ENCODE results near the gene ZNF837.
"Not testable (repeated sequence)": the region's sequence is repeated elsewhere in the genome, so short reads cannot be mapped to it uniquely, and the experiment has no call there.

Gene ZNF837

DNA sequence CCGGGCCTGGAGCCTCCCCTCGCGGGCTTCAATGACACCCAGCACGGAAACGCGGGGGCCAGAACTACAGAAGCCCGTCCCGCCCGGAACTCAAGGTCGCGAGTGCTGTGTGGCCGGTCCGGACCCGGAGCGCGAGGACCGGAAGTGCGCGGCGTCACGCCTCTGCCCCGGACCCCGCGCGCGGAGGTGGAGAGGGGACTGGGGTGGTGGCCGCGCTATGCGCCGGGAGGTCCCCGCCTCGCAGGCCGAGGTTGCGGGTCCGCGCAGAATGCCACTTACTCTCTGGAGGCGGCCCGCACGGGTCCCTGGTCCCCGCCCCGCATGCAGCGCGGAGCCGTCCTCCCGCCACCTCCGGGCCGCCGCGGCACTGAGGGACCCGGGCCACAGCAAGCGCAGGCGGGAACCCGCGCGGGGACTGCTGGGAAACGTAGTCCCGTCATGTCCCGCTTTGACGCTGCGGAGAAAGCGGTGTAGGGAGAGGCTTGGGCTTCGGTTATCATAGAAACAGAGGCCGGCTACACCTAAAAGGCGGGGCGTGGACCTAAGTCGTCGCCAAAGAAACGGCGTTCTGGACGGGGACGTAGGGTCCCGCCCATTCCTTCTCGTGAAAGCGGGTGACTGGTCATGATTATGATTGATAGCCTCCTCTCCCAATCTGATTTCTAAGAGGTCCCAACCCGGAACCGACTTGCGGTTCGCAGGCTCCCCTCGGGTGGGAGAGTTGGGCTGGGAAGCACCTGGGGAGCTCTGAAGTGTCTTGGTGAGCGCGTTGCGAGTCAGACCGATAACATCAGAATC, at the start of gene ZNF837:
TSS of gene ZNF837 (minus strand) at position 369 of the 798 bp plus-strand sequence. CDS start 11,698 bp downstream, outside the sequence.
- peak; percentile 99 for DNase-seq

DNA sequence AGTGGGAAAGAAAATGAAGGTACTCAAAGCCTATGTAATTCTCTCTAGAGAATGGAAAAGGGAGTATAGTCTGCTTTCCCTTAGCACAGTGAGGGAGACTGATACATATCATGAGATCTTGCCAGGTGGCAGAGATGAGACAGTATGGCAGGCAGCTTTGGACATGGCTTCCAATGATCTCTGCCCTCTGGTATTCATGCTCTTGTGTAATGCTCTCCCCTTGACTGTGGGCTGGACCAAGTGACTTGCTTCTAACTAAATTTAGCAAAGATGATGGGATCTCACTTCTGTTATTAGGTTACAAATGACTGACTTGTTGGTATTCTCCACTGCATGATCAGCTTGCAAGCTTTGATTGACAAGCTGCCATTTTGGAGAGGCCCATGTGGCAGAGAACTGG, 48.9 kb upstream of the ZNF837 start:
- no peak for DNase-seq

DNA sequence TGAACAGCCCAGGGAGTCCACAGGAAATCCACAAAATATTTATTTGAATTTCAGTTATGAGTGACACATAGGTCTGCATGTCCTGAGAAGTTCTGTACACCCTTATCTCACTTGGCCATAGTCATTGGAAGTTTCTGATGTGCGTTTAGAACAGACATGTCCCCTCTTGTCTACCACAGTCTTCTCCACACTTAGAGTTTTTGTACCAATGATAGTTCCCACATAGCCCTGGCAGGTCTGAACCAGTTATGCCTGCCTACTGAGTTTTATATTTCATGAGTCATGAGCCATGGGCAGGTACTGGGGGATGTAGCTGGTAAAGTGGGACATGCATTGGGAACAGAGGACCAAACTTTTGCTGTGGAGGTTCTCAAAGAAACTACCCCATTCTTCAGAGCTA, 47.8 kb upstream of the ZNF837 start:
- DNase-seq, result no peak

DNA sequence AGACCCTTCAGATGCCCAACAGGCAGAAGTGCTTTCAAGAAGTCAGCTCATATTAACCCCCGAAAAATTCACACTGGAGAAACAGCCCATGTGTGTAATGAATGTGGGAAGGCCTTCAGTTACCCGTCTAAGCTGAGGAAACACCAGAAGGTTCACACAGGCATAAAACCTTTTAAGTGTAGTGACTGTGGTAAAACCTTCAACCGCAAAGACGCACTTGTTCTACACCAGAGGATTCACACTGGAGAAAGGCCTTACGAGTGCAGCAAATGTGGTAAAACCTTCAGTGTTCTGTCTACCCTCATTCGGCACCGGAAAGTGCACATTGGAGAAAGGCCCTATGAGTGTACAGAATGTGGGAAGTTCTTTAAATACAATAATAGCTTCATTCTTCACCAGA, 36.2 kb upstream of the ZNF837 start:
- no peak for DNase-seq

DNA sequence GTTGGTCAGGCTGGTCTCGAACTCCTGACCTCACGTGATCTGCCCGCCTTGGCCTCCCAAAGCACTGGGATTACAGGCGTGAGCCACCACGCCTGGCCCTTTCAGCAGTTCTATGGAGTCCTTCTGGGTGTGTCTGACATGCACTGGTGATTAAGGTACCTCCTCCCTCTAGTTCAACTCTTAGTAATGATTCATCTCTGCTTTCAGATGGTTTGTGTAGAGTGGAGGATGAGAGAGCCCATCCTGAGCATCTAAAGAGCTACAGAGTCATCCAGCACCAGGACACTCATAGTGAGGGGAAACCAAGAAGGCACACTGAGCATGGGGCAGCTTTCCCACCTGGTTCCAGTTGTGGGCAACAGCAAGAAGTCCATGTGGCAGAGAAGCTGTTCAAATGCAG, 35.8 kb upstream of the ZNF837 start:
- no peak for DNase-seq

DNA sequence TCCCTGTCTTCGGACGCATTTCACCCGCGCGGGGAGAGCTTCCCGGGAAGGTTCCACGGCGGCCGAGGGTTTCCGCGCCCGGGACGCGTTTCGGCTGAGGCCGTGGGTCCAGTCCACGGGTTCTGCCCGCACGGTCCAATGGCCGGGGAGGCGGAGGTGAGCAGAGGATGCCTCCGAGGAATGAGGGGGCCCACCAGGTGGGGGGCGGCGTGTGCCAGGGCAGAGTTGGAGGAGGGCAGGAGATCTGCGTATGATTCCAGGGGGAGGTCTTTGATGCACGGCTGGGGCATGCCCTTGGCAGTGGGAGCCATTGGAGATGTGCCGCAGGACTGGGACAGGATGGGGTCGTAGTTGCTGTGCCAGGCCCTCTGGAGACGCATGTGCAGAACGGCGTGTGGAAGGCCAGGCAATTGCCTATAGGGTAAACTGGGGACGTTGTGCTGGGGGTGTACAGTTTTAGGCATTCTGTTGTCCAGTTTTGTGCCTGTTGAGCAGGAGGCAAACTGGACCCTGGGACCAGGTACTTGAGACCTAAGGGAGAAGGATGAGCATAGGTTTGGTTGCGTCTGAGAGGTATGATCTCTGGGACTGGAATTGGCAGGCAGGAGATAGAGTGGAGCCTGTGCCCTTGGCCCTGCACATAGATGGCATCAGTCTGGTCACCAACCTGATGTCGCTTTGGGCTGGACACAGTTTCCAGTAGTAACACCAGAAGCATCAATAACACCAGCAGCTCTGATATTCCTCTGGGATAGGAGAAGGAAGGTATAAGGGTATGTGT, 28.4 kb upstream of the ZNF837 start:
- DNase-seq, result no peak

DNA sequence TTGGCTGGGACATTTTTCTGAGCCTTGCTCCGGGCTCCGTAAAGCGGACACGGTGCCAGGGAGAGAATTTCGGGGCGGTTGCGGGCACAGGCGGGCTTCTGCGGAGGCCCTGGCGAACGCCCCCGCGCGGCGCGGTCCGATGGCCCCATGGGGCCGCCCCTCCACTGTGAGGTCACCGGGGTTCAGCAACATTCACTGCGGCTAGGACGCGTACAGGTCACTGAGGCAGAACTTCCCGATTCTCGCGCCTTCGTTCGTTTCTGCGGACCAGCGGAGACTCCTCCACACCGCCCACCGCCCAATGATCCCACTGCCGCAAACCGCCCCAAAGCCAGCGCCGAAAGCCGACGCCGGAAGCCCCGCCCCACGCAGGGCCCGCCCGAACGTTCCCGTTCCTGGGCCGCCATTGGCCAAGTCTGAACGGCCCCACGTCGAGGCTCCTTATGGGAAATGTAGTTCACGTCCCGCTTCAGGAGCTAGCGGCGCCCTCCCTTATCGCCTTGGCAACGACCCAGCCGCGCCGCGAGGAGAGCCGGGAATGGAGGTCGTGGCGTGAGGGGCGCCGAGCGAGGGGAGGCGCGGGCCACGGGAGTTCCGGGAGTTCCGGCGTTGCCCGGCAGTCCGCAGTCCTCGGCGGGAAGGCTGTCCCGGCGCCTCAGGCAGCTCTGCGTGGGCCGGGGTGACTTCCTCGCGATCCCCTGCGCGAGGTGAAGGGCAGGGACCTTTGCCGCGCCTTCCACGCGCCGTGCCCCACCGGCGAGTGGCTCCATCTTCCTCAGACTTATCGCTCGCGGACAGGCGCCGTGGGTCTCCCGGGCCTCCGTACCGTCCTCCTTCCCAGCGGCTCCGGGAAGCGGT, 27.6 kb upstream of the ZNF837 start, which contains the start of gene ZNF584:
TSS of gene ZNF584 (plus strand) at position 498 of the 858 bp plus-strand sequence. CDS start 499 bp downstream, outside the sequence.
- peak; percentile 94 for DNase-seq

DNA sequence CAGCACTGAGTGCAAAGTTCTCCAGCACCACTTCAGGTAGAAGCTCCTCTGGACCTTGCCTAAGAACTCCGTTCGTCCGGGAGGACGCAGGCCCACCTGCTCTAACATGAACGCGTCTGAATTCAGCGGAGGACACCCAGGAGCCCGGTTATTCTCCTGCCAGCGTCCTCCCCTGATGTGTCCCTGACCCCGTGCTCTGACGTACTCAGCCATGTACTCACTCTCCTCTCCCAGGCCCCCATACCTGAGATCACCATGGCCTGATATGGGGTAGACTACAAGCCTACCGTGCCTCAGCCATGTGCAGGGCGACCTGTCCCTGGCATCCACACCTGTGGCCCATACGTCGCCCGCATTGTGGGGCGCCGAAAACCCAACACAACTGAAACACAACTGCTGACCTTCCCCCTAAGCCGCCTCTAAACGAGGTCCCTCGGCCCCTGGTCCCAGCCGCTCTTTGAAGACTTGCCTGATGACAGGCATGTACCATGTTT, 26.9 kb upstream of the ZNF837 start:
- DNase-seq, result no peak

DNA sequence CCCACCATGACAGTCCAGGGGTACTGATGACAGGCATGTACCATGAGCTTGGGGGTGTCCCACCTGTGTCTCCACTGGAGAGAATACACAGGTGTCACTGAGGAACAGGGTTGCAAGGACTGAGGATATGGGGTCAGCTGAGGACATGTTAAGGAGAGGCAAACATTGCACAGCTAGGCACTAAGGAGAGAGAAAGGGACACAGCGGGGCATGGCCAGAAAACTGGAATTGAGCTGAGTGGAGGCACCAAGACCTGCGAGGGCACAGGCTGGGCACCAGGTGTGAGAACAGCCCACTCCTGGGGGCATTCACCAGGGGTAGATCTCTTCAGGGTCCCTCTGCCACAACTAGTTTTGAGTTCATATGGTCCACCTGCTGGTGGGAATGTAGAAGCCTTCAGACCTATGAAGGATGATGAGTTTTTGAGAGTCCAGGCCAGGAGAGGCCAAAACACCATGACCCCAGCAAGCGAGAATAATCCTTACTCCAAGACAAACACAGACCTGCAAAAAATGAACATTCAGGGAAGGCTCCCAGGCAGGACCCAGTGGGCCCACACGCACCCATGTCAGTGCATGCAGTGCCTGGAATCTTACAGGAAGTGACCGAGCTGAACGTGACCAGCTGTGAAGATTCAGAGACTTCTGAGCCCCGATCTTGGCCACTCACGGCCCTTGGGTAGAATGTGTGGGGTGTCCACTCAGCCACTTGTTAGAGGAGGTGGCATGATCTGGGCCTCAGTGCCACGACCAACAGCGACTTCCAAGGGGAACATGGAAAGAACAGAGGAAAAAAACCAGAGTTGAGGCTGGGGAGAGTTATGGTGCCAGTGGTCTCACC, 26.2 kb upstream of the ZNF837 start:
- no peak for DNase-seq

DNA sequence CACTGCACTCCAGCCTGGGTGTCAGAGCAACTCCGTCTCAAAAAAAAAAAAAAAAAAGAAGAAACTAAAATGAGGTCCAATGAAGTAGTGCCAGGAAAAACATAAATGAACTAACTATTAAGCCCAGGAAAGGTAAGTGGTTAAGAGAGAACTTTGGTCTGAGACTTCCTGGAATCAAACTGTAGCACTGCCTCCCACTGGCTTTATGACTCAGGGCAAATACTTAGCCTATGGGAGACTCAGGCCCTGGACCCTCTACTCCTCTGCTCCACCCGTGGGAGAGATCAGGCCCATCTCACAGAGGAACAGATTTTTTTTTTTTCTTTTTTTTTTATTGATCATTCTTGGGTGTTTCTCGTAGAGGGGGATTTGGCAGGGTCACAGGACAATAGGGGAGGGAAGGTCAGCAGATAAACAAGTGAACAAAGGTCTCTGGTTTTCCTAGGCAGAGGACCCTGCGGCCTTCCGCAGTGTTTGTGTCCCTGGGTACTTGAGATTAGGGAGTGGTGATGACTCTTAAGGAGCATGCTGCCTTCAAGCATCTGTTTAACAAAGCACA, 23.2 kb upstream of the ZNF837 start:
- DNase-seq, result not testable (repeated sequence)

DNA sequence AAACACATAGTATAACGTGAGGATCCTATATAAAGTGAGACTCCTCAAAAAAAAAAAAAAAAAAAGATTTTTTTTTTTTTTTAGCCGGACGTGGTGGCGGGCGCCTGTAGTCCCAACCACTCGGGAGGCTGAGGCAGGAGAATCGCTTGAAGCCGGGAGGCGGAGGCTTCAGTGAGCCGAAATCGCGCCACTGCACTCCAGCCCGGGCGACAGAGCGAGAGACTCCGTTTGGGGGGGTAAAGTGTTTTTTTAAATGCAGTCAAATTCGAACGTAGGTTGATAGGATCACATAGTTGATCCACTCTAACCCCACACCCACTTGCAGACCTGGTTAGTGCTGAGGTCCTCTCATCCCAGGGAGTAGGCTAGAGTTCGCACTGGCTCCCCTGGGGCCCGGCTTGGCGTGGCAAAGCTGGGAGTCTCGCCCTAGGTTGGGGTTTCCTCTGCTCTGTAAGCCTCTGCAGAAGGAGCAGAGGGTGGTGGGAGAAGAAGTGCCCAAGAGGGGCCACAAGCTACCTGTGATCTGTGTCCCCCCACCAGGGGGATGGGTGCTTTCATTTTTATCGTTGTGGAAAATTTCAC, 21.1 kb upstream of the ZNF837 start:
- DNase-seq, result no peak

DNA sequence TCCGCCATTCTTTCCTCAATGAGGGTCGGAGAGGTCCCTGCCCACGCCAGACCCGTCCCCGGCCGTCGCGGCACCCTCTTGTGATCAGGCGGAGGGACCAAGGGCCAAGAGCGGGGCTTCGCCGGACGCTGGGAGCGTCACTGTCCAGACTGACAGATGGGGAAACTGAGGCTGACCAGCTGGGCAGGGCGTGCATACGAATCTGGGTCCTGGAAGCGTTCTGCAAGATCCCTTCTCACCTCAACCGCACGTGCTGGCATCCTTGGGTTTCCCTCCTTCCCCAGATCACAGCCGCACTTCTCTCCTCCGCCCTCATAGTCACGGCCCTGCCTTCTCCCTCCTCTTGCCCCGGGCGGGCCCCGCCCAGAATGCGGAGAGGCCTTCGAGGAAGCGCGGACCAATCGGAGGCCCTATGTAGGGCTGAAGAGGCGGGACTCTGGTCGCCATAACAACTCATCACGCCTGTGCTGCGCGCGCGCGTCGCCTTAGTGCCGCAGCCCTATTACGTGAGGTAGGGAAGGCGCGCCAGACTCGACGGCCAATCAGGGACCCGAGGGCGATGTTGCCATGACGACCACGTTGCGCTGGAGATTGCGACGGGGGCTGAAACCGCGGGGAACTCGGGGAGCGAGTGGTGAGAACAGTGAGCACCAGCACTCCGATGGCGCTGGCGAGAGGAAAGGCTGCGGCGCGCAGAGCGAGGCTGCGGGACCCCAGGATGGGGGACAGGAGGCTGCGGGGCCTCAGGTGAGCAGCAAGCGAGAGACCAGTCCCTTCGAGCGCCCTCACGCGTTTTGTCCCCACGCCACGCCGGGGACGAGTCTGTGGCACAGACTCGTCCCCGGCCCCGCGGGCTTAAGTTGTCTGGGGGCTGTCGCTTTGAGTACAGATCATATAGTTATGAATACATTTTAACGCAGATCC, 20.3 kb upstream of the ZNF837 start:
- DNase-seq, result peak; percentile 99

DNA sequence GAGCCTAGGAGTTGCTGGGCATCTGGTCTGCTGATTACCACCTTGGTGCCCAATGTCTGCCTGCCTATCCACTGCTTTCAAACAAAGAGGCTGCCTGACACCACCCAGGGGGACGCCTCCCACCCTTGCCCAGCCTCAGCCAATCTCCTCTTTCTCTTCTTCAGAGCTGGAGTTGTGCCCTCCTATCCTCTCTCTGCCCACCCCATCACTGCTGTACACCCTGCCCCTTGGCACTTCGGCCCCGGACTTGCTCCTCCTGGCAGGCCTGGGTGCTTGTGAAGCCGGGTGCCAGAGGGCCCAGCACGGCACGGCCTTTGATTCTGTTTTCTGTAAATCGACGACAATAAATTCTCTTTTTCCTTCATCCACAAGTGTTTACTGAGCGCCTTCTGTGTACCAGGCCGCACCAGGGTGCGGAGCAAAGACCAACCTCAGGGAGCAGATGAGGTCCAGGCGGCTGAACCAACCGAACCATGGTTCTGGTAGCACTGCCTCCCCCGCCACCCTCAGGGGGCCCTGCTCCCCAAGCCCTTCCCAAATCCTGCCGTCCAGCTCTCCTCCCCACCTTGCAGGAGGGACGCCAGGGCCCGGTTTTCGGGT, 19.6 kb upstream of the ZNF837 start:
- DNase-seq, result no peak

DNA sequence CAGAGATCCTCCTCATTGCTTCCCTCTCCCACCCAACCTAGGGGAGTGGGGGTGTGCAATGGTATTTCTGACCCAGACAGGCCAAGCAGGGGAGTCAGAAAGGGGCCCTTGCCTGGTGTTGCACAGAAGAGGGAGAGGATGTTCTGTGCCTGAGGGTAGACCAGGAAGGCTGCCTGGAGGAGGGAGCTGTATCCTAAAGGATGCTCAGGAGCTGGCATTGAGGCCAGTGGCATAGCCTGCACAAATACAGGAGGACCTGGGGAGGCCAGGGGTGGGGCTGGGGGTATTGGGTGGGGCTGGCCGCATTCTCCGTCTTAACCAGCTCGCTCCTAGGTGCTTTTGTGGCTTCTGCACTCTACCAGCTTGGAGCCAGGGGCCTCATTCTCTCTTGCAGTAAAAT, 19.1 kb upstream of the ZNF837 start:
- DNase-seq, result no peak

DNA sequence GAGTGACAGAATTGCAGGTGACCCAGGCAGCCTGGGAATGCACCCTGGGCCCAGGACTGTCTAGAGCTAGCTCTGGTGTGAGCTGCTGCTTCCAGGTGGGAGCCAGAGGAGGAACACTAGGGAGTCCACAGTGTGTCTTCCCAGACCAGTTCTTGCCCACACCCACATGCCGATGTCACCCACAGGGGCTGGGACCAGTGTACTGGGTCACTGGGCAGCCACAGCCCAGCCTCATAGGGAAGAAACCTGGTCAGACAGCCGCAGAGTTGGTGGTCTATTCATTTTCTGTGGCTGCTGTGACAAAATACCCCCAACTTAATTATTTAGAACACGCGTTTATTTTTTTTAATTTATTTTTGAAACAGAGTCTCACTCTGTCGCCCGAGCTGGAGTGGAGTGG, 17.7 kb upstream of the ZNF837 start:
- DNase-seq, result no peak

DNA sequence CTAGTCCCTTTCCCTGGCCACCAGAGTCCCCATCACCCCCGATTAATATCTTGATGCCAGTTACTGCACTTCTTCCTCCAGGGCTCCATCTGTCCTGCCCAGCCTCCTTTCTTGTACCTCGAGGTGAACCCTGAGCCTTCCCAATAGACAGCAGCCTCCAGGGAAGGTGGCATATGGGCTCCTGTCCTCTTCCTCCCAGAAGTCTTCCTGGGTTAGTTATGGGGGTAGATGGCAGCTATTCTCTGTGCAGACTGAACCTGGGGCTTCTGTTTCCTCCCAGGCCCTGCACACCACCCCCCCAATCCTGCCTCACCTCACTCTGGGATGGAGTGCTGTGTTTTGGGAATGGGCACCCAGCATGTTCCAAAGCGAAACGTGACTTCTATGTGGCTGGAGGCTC, 17.3 kb upstream of the ZNF837 start:
- DNase-seq, result no peak

DNA sequence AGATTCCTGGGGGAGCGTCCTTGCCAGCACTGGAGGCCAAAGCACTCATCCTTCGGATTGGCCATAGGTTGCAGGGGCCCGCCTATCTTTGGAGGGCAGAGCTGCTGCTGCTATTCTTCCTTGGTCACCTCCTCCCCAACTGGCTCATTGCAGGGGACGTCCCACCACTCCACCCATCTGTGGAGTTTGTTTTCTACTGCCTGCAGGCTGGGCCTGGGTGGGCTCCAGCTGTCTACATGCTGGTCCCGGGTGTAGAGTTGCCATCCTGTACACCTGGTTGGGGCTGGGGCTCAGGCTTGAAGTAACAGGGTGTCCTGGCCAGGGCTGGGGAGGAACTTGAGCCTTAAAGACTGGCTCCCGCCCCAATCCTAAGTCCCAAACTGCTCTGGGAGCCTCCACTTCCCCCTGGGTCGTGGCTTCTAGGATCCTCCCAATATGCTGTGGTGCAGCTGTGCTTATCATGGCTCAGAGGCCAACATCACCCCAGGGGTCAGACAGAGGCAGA, 16.8 kb upstream of the ZNF837 start:
- no peak for DNase-seq

DNA sequence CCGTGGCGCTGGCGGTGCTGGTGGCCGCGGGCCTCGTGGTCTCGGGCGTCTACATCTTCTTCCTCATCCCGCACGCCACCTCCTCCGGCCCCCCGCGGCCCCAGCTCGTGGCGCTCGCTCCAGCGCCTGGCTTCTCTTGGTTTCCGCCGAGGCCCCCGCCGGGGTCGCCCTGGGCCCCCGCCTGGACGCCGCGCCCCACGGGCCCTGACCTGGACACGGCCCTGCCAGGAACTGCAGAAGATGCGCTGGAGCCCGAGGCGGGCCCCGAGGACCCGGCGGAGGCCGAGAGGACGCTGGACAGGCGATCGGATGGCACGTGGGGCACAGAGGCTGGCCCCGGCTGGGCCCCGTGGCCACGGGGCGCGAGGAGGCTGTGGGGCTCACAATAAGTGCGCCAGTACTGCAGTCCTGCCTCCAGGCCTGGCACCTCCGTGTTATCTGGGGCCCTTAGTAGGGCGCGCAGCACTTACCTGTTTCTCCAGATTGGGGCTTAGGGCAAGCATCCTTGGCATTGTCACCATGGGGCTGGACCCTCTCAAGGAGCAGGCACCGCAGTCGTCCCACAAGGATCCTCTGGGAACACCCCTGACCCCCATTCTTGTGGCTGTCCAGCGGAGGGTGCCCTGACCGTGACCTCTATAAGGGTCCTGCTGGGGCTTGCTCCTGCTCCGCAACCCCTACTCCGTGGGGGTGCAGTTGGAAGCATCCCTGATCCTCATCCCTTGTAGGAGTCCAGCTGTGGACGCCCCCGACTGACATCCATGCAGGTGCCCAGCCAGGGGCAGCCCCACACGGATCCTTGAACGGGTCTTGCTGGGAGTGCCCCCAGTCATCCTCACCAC, 16.1 kb upstream of the ZNF837 start:
- DNase-seq, result no peak
